Tibial artery (tissue), 4 donors: ENCODE results near the gene MAGEC3.

ENCODE experiments used
- DNase-seq, 2 donors: peaks; one replicate each; pipeline ENCODE4 v3.0.0-alpha.2; 2019
- H3K27ac ChIP-seq, 2 donors: fragments of 200-600 bp; sonication (generic) in 1 of 2; 1 replicate in 1 of 2; 2 replicates in 1 of 2; pipeline ENCODE4 v1.5.1; 2018 to 2019; ENCODE audit warnings: mild to moderate bottlenecking in 1 of 2
- H3K27me3 ChIP-seq, 2 donors: fragments of 200-600 bp; sonication (generic) in 1 of 2; one replicate each; pipeline versions ENCODE4 v1.5.1 to v1.6.0; 2016 to 2019
- H3K36me3 ChIP-seq, 3 donors: fragments of 200-600 bp; sonication (generic) in 2 of 3; one replicate each; pipeline ENCODE4 v1.5.1; 2016 to 2019; ENCODE audit warnings: mild to moderate bottlenecking in 2 of 3
- H3K4me1 ChIP-seq, 4 donors: fragments of 200-600 bp; sonication (generic) in 2 of 4; 1 replicate in 3 of 4; 2 replicates in 1 of 4; pipeline ENCODE4 v1.5.1; 2016 to 2019
- H3K4me3 ChIP-seq, 2 donors: fragments of 200-600 bp; sonication (generic) in 1 of 2; 1 replicate in 1 of 2; 2 replicates in 1 of 2; pipeline ENCODE4 v1.5.1; 2018 to 2019; ENCODE audit warnings: mild to moderate bottlenecking in 2 of 2
- H3K9me3 ChIP-seq, 3 donors: fragments of 200-600 bp; sonication (generic) in 1 of 3; one replicate each; pipeline ENCODE4 v1.5.1; 2016 to 2019
- CTCF ChIP-seq, 2 experiments: fragments of 200-600 bp in 1 of 2; fragments of 450-650 bp in 1 of 2; IDR thresholded peaks; one replicate each; pipeline ENCODE4 v1.5.1; 2017 to 2019; ENCODE audit warnings: antibody characterized with exemption in 2 of 2, mild to moderate bottlenecking in 1 of 2, moderate library complexity in 1 of 2
- intact Hi-C: fragments of 100-400 bp; cut with DNase I; formaldehyde crosslinking; loops from one replicate; pipeline ENCODE4 v1.15.0; 2023; ENCODE audit warnings: low total_unique reads

MAGEC3 gene

GRCh38 chrX:141897690-141898089 lies 59.6 kb downstream of the MAGEC3 start:
- Histone ChIP-seq H3K36me3 (no peaks in the 10 kb centered on the region), H3K4me1 (no peaks in the 10 kb centered on the region), H3K9me3 (no peaks in the 10 kb centered on the region), H3K27ac (no peak overlapping the region), H3K4me3 (no peak overlapping the region), H3K27me3 (no peaks in the 10 kb centered on the region)
- DNase-seq = no peak
- TF ChIP-seq CTCF (IDR thresholded peaks at IDR 0.05) = no peak
- intact Hi-C loops = no loop called here

GRCh38 chrX:141902366-141902765 lies 64.2 kb downstream of the MAGEC3 start:
- Histone ChIP-seq H3K4me3 (no peak overlapping the region), H3K4me1 (no peaks in the 10 kb centered on the region), H3K36me3 (no peaks in the 10 kb centered on the region), H3K27ac (no peak overlapping the region), H3K27me3 (no peaks in the 10 kb centered on the region), H3K9me3 (no peaks in the 10 kb centered on the region)
- TF ChIP-seq CTCF (IDR thresholded peaks at IDR 0.05) = no peak
- intact Hi-C loops = no loop called here
- no peak for DNase-seq

GRCh38 chrX:141903400-141904155 lies 65.5 kb downstream of the MAGEC3 start, which contains the start of gene MAGEC1:
MAGEC1 (plus strand) TSS chrX:141903894; CDS start chrX:141905073, 1,179 bp downstream.
- Histone ChIP-seq H3K27ac (no peak within 1 kb of the TSS), H3K27me3 (no peaks in the 10 kb centered on the region), H3K4me1 (no peaks in the 10 kb centered on the region), H3K36me3 (no peaks in the 10 kb centered on the region), H3K4me3 (no peak within 1 kb of the TSS), H3K9me3 (no peaks in the 10 kb centered on the region)
- DNase-seq = no peak
- no peak for TF ChIP-seq CTCF (IDR thresholded peaks at IDR 0.05)
- intact Hi-C loops = no loop called here

GRCh38 chrX:141904262-141904661 lies 66.1 kb downstream of the MAGEC3 start:
- H3K4me1 ChIP-seq = no peaks in the 10 kb centered on the region
- no peak overlapping the region for H3K27ac ChIP-seq
- no peaks in the 10 kb centered on the region for H3K27me3 ChIP-seq
- TF ChIP-seq CTCF (IDR thresholded peaks at IDR 0.05) = no peak
- H3K4me3 ChIP-seq = no peak overlapping the region
- no peaks in the 10 kb centered on the region for H3K36me3 ChIP-seq
- no peaks in the 10 kb centered on the region for H3K9me3 ChIP-seq
- DNase-seq = no peak
- intact Hi-C loops = no loop called here

- no peak for DNase-seq
Measured at GRCh38 chrX:141917801-141918200, 79.7 kb downstream of the MAGEC3 start.

More at GRCh38 chrX:141917801-141918200, 79.7 kb downstream of the MAGEC3 start:
- no peaks in the 10 kb centered on the region for H3K36me3 ChIP-seq
- H3K27me3 ChIP-seq = no peaks in the 10 kb centered on the region
- no peak overlapping the region for H3K27ac ChIP-seq
- H3K4me3 ChIP-seq = no peak overlapping the region
- H3K9me3 ChIP-seq = no peaks in the 10 kb centered on the region
- intact Hi-C loops = no loop called here
- H3K4me1 ChIP-seq = no peaks in the 10 kb centered on the region
- no peak for TF ChIP-seq CTCF (IDR thresholded peaks at IDR 0.05)
